ENCODE results near the gene RPL18. TPM values are rescaled to one million over a fixed set of nuclear protein-coding genes. Genes with fewer than 3 reads are reported as not detected.

Gene RPL18
- total RNA-seq, 1 donor from 2014 or later: 1,358 TPM

DNA sequence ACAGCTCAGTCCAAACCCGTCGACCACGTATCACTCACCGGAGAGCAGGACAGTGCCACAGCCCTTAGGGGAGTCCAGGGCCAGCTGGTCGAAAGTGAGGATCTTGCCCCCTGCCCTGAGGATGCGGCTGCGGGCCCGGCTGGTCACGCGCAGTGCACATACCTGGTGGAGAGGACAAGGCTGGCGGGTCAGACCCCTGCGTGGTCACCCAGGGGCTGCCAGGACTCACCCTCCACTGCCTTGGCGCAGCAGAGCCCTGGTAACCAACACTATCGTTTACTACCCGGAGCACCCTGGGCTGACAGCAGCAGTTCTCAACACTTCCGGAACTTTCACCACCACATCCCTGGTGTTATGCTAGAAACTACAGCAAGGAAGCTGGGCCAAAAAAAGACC, 2.9 kb downstream of the RPL18 start:
- intact Hi-C loops (cut with micrococcal nuclease): loop anchor here (5.0 kb wide), 1 partner anchor 449 kb away; no protein-coding TSS in a partner anchor

DNA sequence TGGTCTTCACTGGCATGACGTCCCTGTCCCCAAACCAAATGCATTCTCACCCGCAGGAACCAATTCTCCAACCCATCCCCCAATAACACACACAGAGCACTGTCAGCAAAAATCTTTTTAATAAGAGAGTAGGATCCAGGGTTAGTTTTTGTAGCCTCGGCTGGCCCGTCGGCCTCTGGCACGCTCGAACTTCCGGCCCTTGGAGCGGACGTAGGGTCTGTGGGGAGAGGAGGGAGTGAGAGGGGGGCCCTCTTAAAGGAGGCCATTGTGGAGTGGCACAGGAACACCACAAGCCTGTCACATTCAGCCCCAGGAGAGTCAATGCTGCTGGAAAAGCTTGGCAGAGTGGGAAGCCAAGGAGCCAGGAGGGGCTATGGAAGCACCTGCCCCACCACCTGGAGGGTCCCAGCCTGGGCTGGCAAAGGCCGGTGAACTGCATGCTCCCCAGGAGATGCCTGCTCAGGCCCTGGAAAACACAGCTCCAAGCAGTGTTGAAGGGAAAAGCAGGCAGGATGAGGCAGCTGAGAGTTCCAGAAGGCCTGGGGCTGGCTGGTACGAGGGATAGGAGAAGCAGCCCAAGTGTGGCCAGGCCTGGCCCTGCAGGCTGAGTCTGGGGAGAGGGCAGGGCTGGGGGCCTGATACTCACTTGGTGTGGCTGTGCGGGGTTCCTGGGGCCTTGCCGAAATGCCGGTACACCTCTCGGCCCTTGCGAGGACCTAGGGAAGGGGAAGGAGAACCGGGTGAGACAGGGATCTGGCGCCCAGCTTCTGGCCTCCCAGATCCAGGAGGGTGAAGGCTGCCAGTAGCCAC, 3.5 kb downstream of the RPL18 start:
- intact Hi-C loops (cut with micrococcal nuclease): loop anchor here (5.0 kb wide), 1 partner anchor 448 kb away; no protein-coding TSS in a partner anchor

DNA sequence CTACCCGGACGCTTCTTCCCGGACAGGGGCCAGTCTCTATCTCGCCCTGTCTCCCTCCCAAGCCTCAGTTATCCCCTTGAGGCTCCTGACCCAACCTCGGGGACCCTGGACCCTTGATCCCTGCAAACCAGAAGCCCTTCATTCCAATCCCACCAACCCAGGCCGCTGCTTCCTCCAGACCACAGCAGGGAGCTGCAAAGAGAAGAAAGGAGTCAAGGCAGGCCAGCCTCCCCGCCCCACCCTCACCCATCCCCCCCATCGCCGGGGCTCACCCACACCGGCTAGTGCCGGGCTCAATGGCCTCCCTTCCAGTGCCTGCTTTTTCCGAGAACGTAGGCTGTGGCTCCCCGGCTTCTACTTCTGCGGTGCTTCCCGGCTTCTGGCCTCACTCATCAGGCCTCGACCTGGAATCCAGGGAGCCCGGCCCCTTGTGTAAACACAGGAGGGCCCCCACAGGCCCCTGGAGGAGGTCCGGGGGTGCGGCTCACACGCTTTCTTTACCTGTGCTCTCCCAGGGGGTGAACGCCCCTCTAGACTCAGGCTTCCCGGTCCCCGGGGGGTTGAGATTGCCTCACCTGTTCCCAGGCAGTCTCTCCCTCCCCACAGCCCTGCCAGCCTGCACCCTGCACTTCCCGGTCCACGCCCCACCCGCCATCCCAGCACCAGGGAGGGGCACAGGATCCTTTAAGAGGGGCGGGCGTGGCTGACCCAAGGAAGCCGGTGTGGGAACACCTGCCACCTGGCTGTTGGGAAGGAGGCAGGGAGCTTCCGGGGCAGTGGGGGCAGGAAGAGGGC, 4.3 kb downstream of the RPL18 start, which contains the start of gene FAM83E:
Gene FAM83E (minus strand): TSS at position 641 of the 795 bp plus-strand sequence. CDS start 1,704 bp downstream, outside the sequence.
- intact Hi-C loops (cut with micrococcal nuclease): loop anchor here (5.0 kb wide), 1 partner anchor 447 kb away; no protein-coding TSS in a partner anchor

DNA sequence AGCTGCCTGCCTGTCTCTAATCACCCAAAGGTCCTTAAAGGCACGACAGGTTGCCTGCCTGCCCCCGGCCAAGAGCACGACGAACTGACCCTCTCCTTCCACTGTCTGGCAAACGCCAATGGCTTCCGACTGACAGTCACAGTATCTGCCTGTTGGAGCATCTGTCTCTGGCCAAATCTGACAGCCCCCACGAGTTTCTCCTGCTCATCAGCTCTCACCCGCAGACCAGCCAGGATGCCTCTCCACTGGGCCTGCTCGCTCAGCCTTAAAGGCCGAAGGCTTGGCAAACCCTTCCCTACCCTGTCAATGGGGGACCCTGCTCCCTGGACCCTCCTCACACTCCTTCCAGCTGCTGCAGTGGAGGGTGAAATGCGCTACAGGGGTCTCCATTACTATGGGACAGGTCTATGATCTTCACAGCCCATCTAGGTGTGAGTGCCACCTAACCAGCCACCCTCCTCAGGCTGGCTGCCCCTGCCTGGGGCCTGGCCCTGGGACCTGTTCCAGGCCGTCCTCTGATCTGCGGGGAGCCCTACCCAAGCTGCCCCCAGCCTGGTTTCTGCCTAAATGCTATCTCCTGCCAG, 5.0 kb downstream of the RPL18 start:
- intact Hi-C loops (cut with micrococcal nuclease): no loop called here

DNA sequence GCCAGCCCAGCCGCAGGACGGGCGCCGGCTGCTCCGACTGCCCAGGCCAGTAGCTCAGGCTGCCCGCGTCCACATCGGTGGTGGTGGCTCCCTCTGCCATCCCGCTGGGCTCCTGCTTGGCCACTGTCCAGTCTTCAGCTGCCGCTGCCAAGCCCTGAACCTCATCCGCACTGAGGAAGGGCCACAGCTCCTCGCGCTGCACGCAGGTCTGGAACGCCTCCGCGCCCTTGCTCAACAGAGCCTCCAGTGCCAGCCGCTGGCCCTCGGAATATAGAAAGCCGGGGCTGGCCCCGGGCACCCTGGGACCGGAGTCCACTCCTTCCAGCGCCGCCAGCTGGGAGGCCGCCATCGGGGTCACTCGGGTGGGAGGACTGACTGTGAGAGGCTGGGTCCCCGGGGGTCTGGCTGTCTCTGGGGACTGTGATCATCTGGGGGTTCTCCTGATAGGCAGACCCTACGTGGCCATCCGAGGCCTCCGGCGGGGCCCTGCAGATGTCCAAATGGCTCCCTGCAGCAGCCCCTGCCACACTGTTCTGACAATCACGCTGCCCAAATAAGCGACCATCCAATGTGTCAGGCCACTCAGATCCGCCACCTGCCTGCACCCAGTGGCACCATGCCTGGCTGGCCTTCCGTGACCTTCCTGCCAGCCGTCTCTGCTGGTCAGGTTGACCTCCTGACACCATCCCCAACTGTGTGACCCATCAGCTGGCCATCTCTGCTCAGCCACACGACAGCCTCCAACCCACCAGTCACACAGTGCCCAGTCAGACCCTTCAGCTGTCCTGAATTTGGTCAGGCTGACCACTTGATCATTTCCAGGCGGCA, 5.7 kb downstream of the RPL18 start:
- intact Hi-C loops (cut with micrococcal nuclease): no loop called here

- intact Hi-C loops (cut with micrococcal nuclease): no loop called here
These were observed 7.1 kb downstream of the RPL18 start for GRCh38 chr19:48611872-48612271.

DNA sequence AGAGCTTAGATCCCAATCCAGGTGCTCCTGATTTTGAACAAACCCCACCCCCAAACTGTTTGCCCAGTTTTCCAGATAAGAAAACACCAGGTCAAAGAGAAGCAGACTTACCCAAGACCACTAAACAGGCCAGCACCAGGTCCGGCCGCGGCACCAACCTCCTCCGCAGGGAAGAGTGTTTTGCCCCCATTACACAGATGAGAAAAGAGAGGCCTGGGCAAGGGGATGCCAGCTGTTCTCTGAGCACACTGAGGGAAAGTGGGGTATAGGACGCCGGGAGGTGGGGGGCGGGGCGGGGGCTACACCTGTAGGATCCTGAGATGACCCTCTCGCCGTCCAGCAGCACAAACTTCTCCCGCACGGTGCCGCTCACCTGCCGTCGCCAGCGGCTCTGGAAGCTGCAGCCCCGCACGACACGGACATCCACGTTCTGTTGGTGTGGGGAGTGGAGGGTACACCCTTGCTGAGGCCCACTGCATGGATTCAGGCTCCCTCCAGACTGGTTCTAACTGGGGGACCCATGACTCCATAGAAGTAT, 9.3 kb downstream of the RPL18 start:
- intact Hi-C loops (cut with micrococcal nuclease): no loop called here

- intact Hi-C loops (cut with micrococcal nuclease): loop anchor here (1.0 kb wide), 2 partner anchors 20 to 103 kb away; no protein-coding TSS in a partner anchor
These were observed 10.1 kb downstream of the RPL18 start for GRCh38 chr19:48608798-48609263.

DNA sequence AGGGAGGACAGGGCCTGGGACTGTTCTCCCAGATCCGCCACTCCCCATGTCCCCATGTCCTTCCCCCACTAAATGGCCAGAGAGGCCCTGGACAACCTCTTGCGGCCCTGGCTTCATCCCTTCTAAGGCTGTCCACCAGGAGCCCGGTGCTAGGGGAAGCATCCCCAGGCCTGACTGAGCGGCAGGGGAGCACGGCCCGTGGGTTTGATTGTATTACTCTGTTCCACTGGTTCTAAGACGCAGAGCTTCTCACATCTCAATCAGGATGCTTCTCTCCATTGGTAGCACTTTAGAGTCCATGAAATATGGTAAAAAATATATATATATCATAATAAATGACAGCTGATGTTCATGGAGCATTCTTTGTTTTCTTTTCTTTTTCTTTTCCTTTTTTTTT, 11.6 kb downstream of the RPL18 start:
- intact Hi-C loops (cut with micrococcal nuclease): no loop called here

- intact Hi-C loops (cut with micrococcal nuclease): no loop called here
These were observed 12.3 kb downstream of the RPL18 start, which contains the start of gene SPACA4 for GRCh38 chr19:48606463-48607358. TSS of gene SPACA4 (plus strand) at chr19:48606742. CDS start at chr19:48606979, 237 bp downstream.

- intact Hi-C loops (cut with micrococcal nuclease): no loop called here
These were observed 15.1 kb downstream of the RPL18 start for GRCh38 chr19:48603850-48604249.

- intact Hi-C loops (cut with micrococcal nuclease): no loop called here
These were observed 15.5 kb downstream of the RPL18 start for GRCh38 chr19:48603449-48603848.

GRCh38 chr19:48603001-48603400, 16.0 kb downstream of the RPL18 start:
- intact Hi-C loops (cut with micrococcal nuclease): no loop called here

- intact Hi-C loops (cut with micrococcal nuclease): no loop called here
These were observed 18.1 kb downstream of the RPL18 start for GRCh38 chr19:48600679-48601417.

- intact Hi-C loops (cut with micrococcal nuclease): no loop called here
These were observed 19.8 kb downstream of the RPL18 start for GRCh38 chr19:48598996-48599700.

- intact Hi-C loops (cut with micrococcal nuclease): no loop called here
These were observed 22.1 kb downstream of the RPL18 start for GRCh38 chr19:48596679-48597465.

DNA sequence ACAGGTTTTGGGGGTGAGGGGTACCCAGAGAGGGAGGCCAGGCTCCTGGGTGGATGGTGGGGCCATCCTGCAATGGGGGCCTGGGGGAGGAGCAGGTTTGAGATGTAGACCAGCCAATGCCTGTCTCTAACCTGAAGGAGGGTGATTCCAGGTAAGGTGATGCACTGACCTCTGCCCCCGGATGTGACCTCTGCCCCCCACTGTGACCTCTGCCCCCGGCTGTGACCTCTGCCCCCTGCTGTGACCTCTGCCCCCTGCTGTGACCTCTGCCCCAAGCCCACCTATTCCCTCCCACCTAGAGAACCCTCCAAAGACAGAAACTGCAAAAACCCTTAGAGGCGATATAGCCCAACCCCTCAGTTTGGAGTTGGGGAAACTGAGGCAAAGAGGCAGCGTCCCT, 22.7 kb downstream of the RPL18 start:
- intact Hi-C loops (cut with micrococcal nuclease): no loop called here
